Left forelimb (tissue), 1 donor: ENCODE measurements around the gene SMARCC1.

Source experiments
- DNase-seq: peaks from one replicate; pipeline ENCODE4 v3.0.0-alpha.2; 2018; ENCODE audit warnings: low spot score

SMARCC1 gene

GRCh38 chr3:47541583-47542108 is 240.0 kb downstream of the SMARCC1 start:
- DNase-seq: no peak

- DNase-seq: no peak
Measured at GRCh38 chr3:47540281-47540680, 241.4 kb downstream of the SMARCC1 start.

- no peak for DNase-seq
Measured at GRCh38 chr3:47536967-47537366, 244.7 kb downstream of the SMARCC1 start.

GRCh38 chr3:47536221-47536891 is 245.3 kb downstream of the SMARCC1 start:
- no peak for DNase-seq
